Activated naive CD8-positive, alpha-beta T cell (primary cell): ENCODE measurements around the gene PRKD1.
"Not testable (repeated sequence)": the region's sequence is repeated elsewhere in the genome, so short reads cannot be mapped to it uniquely, and the experiment has no call there.

Experiments used
- H3K27ac Mint-ChIP-seq: one replicate; pipeline ENCODE4 v1.8.0; 2021; ENCODE audit warnings: mixed read lengths
- H3K27me3 Mint-ChIP-seq: one replicate; pipeline ENCODE4 v1.8.0; 2021; ENCODE audit warnings: mixed read lengths
- H3K36me3 Mint-ChIP-seq: one replicate; pipeline ENCODE4 v1.8.0; 2021; ENCODE audit warnings: mixed read lengths
- H3K4me1 Mint-ChIP-seq: one replicate; pipeline ENCODE4 v1.8.0; 2021; ENCODE audit warnings: low read depth, mixed read lengths
- H3K4me3 Mint-ChIP-seq: one replicate; pipeline ENCODE4 v1.8.0; 2021; ENCODE audit warnings: mild to moderate bottlenecking, mixed read lengths
- H3K9me3 Mint-ChIP-seq: one replicate; pipeline ENCODE4 v1.8.0; 2021; ENCODE audit warnings: low read depth, mixed read lengths

PRKD1 gene

DNA sequence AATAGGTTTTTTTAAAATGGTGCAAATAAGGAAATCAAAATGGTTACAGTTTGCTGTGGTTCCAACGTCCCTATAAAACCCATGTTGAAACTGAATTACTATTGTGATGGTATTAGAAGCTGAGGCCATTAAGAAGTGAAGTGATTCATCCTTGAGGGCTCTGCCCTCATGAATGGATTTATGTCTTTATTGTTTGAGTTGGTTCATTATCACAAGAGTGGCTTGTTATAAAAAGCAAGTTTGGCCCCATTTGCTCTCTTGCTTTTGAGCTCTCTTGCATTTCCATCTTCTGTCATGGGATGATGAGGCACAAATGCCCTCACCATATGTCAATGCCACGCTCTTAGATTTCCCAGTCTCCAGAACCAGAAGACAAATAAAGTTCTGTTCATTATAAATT lies 62.3 kb downstream of the PRKD1 start:
- H3K4me1 Mint-ChIP-seq, result no peaks in the 10 kb centered on the region
- no peaks in the 10 kb centered on the region for H3K36me3 Mint-ChIP-seq
- H3K9me3 Mint-ChIP-seq, result peaks cover 3% of the 10 kb centered on the region
- no peaks in the 10 kb centered on the region for H3K27me3 Mint-ChIP-seq
- H3K4me3 Mint-ChIP-seq, result no peak overlapping the region
- H3K27ac Mint-ChIP-seq, result no peak overlapping the region

DNA sequence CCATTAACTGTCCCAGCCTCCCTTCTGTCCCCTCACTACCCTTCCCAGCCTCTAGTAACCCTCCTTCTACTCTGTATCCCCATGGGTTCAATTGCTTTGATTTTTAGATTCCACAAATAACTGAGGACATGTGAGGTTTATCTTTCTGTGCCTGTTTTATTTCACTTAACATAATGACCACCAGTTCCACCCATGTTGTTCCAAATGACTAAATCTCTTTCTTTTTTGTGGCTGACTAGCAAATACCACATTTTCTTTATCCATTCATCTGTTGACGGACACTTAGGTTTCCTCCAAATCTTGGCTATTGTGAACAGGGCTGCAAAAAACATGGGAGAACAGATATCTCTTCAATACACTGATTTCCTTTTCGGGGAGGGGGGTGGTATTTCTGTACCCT lies 65.7 kb downstream of the PRKD1 start:
- H3K36me3 Mint-ChIP-seq, result no peaks in the 10 kb centered on the region
- no peak overlapping the region for H3K27ac Mint-ChIP-seq
- no peaks in the 10 kb centered on the region for H3K4me1 Mint-ChIP-seq
- H3K9me3 Mint-ChIP-seq, result peaks cover 13% of the 10 kb centered on the region
- no peak overlapping the region for H3K4me3 Mint-ChIP-seq
- no peaks in the 10 kb centered on the region for H3K27me3 Mint-ChIP-seq

DNA sequence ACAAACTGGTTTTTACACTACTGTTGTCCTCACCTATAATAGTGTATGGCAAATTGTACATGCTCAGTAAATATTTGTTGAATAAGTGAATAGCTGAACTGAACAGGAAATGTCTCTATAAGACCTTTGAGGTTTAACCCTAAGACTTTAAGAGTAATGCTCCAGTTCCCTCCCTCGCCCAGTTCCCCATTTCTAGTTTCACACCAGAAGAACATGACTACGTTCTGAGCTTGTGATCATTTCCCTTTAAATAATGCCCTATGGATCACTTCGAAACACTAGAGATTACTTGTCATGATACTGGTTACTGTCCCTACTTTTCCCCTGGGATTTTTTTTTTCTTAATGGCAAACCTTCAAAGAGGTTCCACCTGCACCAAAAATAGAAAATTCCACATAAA lies 69.3 kb downstream of the PRKD1 start:
- Mint-ChIP-seq H3K27ac (no peak overlapping the region), H3K4me1 (no peaks in the 10 kb centered on the region), H3K27me3 (no peaks in the 10 kb centered on the region), H3K4me3 (no peak overlapping the region), H3K36me3 (no peaks in the 10 kb centered on the region), H3K9me3 (peaks cover 20% of the 10 kb centered on the region)

DNA sequence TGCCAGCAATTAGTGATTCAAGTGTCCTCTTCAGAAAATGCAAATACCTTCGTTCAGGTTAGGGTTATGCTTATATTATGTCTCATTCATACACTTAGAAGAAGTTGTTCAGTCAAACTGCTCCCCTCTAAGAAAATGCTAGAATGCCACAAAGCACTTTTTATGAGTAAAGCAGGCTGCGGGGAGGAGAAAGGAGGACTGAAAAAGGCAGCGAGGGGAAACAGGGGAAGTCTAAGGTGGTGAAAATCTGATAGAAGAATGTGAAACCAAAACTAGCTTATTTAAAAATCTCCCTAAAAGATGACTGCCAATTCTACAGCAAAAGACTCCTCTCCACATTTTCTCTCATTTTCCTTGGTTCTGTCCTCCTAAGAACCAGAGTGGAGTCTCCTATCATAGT lies 70.1 kb downstream of the PRKD1 start:
- Mint-ChIP-seq H3K4me3 (no peak overlapping the region), H3K36me3 (no peaks in the 10 kb centered on the region), H3K4me1 (no peaks in the 10 kb centered on the region), H3K27ac (no peak overlapping the region), H3K27me3 (no peaks in the 10 kb centered on the region), H3K9me3 (peaks cover 23% of the 10 kb centered on the region)

DNA sequence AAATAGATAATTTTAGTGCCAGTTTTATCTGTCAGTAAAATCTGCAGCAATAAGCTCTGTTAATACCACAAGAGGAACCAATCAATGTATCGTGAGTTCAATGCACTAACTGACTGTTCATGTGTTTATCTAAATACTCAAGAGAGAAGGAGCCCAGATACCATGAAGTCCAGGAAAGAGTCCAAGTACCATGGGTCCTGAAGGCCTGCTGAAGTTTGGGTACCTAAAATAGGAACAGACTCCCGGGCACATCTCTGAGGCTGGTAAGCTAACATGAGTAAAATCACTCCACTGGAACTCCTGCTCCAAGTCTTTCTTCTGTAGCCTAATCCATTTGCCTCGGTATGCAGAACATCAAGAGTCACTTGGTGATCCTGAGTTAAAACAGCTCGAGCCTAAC lies 71.1 kb downstream of the PRKD1 start:
- Mint-ChIP-seq H3K36me3 (no peaks in the 10 kb centered on the region), H3K4me1 (no peaks in the 10 kb centered on the region), H3K9me3 (peaks cover 33% of the 10 kb centered on the region), H3K4me3 (no peak overlapping the region), H3K27me3 (no peaks in the 10 kb centered on the region), H3K27ac (no peak overlapping the region)

DNA sequence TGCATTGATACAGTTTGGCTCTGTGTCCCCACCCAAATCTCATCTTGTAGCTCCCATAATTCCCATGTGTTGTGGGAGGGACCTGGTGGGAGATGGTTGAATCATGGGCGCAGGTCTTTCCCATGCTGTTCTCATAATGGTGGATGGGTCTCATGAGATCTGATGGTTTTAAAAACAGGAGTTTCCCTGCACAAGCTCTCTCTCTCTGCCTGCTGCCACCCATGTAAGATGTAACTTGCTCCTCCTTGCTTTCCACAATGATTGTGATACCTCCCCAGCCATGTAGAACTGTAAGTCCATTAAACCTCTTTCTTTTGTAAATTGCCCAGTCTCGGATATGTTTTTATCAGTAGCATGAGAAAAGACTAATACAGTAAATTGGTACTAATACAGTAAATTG lies 74.0 kb downstream of the PRKD1 start:
- H3K4me1 Mint-ChIP-seq, H3K27me3 Mint-ChIP-seq, H3K27ac Mint-ChIP-seq, H3K36me3 Mint-ChIP-seq, H3K4me3 Mint-ChIP-seq: not testable (repeated sequence)
- H3K9me3 Mint-ChIP-seq, result peaks cover 37% of the 10 kb centered on the region

DNA sequence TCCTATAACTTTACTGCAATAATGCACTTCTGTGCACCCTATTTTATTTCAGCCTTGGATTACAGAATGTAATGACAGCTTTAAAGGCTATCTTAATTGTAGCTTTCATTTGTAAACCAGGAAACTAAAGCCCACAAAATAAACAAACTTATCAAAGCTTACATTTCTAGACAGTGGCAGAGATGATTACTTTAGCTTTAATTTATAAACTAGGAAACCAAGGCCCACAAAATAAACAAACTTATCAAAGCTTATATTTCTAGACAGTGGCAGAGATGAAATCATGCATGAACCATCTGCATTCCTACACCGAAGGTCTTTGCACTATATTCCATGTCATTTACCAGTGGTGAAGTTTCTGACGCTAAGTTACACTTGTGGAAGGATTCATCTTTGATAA lies 74.4 kb downstream of the PRKD1 start:
- no peak overlapping the region for H3K4me3 Mint-ChIP-seq
- no peaks in the 10 kb centered on the region for H3K36me3 Mint-ChIP-seq
- H3K27ac Mint-ChIP-seq, result no peak overlapping the region
- no peaks in the 10 kb centered on the region for H3K27me3 Mint-ChIP-seq
- H3K9me3 Mint-ChIP-seq, result peaks cover 34% of the 10 kb centered on the region
- no peaks in the 10 kb centered on the region for H3K4me1 Mint-ChIP-seq

DNA sequence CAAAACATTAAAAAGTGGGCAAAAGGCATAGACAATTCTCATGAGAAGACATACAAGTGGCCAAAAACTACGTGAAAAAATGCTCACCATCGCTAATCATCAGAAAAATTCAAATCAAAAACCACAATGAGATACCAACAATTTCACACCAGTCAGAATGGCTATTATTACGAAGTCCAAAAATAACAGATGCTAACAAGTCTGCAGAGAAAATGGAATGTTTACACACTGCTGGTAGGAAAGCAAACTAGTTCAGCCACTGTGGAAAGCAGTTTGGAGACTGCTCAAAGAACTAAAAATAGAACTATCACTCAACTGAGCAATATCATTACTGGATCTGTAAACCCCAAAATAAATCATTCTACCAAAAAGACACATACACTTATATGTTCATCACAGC lies 76.2 kb downstream of the PRKD1 start:
- H3K36me3 Mint-ChIP-seq, result no peaks in the 10 kb centered on the region
- no peaks in the 10 kb centered on the region for H3K4me1 Mint-ChIP-seq
- H3K9me3 Mint-ChIP-seq, result peaks cover 34% of the 10 kb centered on the region
- H3K4me3 Mint-ChIP-seq, result no peak overlapping the region
- H3K27ac Mint-ChIP-seq, result no peak overlapping the region
- no peaks in the 10 kb centered on the region for H3K27me3 Mint-ChIP-seq

DNA sequence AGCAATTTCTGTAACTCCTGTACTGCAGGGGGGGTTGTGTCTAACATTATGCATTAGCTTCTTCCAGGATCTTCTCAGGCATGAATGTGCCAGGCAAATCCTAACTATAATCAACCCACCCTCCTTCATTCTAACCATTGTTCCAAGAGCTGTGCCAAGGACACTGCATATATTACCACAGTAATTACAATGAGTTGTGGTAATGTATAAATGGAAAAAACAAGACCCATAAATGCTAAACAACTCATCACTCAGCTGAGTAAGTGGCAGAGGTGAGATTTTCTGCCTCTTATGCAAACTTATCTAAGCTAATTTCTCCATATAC lies 80.6 kb downstream of the PRKD1 start:
- Mint-ChIP-seq H3K4me3 (no peak overlapping the region), H3K36me3 (no peaks in the 10 kb centered on the region), H3K4me1 (no peaks in the 10 kb centered on the region), H3K27ac (no peak overlapping the region), H3K9me3 (peaks cover 21% of the 10 kb centered on the region), H3K27me3 (no peaks in the 10 kb centered on the region)

DNA sequence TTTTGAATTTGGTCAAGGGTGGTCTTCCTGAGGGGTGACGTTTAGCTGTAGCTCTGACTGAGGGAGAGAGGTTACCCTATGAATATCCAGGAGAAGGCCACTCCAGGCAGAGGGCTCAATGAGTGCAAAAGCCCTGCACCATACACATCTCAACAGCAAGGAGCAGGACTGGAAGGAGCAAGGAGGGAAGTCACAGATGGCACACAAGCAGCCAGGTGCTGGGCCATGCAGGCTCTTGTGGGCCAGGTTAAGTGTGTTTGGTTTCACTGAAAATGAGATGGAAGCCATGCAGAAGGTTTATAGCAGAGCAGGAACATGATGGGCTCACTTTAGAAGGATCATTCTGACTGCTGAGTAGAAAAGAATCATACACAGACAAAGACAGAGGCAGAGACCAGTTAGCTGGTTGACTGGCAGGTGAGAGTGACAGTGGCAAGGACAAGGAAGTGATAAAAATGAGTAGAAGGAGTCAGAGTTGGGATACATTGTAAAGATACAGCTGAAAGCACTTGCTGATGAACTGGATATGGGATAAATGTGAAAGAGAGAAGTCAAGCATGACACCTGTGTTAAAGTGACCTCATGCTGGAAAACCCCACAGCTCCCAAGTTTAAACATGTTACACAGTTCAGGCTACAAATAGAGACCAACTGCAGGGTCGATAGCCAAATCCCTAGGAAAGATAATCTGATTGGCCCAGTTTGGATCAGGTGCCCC lies 81.2 kb downstream of the PRKD1 start:
- no peaks in the 10 kb centered on the region for H3K4me1 Mint-ChIP-seq
- no peaks in the 10 kb centered on the region for H3K36me3 Mint-ChIP-seq
- peaks cover 16% of the 10 kb centered on the region for H3K9me3 Mint-ChIP-seq
- no peak overlapping the region for H3K27ac Mint-ChIP-seq
- H3K27me3 Mint-ChIP-seq, result no peaks in the 10 kb centered on the region
- no peak overlapping the region for H3K4me3 Mint-ChIP-seq

DNA sequence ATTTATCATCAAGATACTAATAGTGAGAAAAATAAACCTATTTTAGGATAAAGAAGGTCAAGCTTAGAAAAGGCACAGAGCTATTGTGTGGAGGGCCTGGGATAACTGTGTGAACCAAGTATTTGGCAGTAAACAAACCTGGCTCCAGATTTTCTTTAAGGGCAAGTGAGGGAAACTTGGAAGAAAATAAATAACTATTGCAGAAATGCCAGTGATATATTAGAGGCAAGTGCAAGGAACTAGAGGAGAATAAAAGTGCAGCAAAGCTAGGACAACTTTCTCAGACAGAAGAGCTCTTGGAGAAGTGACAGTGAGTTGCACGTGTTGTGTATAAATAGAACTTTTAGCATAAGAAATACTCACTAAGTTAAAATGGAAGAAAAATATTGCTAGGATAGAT lies 83.7 kb downstream of the PRKD1 start:
- no peak overlapping the region for H3K27ac Mint-ChIP-seq
- H3K9me3 Mint-ChIP-seq, result peaks cover 12% of the 10 kb centered on the region
- no peak overlapping the region for H3K4me3 Mint-ChIP-seq
- H3K4me1 Mint-ChIP-seq, result no peaks in the 10 kb centered on the region
- H3K36me3 Mint-ChIP-seq, result no peaks in the 10 kb centered on the region
- no peaks in the 10 kb centered on the region for H3K27me3 Mint-ChIP-seq

DNA sequence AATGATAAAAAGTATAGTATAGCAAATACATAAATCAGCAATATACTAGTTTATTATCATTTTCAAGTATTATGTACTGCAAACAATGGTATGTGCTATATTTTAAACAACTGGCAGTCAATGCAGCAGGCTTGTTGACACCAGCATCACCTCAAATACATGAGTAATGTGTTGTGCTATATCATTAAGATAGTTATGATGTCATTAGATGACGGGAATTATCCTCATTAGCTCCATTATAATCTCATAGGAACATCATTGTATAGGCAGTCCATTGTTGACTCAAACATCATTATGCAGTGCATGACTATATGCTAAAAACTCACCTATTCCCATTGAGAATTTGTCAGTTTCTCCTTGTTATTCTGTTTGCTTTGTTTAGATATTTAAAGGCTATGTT lies 85.4 kb downstream of the PRKD1 start:
- no peak overlapping the region for H3K27ac Mint-ChIP-seq

DNA sequence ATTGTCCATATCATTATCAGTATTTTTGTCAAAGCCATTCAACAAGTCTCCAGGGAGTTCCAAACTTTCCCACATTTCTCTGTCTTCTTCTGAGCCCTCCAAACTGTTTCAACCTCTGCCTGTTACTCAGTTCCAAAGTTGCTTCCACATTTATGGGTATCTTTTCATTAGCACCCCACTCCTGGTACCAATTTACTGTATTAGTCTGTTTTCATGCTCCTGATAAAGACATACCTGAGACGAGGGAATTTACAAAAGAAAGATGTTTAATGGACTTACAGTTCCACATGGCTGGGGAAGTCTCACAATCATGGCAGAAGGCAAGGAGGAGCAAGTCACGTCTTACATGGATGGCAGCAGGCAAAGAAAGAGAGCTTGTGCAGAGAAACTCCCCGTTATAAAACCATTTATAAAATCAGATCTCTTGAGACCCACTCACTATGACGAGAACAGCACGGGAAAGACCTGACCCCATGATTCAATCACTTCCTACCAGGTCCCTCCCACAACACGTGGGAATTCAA lies 87.2 kb downstream of the PRKD1 start:
- not testable (repeated sequence) for H3K4me3 Mint-ChIP-seq, H3K27ac Mint-ChIP-seq

More for the DNA sequence above, 85.4 kb downstream of the PRKD1 start:
- Mint-ChIP-seq H3K27me3 (no peaks in the 10 kb centered on the region), H3K36me3 (no peaks in the 10 kb centered on the region), H3K4me3 (no peak overlapping the region), H3K9me3 (peaks cover 15% of the 10 kb centered on the region), H3K4me1 (no peaks in the 10 kb centered on the region)

DNA sequence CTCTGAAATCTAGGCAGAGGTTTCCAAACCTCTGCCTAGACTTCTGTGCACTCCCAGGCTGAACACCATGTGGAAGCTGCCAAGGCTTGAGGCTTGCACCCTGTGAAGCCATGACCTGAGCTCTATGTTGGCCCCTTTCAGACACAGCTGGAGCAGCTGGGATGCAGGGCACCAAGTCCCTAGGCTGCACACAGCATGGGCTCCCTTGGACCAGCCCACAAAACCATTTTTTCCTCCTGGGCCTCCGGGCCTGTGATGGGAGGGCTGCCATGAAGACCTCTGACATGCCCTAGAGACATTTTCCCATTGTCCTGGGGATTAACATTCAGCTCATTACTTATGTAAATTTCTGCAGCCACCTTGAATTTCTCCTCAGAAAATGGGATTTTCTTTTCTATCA lies 88.0 kb downstream of the PRKD1 start:
- not testable (repeated sequence) for H3K27me3 Mint-ChIP-seq, H3K4me1 Mint-ChIP-seq, H3K36me3 Mint-ChIP-seq, H3K27ac Mint-ChIP-seq, H3K4me3 Mint-ChIP-seq
- peaks cover 11% of the 10 kb centered on the region for H3K9me3 Mint-ChIP-seq

More for the DNA sequence above, 87.2 kb downstream of the PRKD1 start:
- H3K9me3 Mint-ChIP-seq, H3K4me1 Mint-ChIP-seq, H3K27me3 Mint-ChIP-seq, H3K36me3 Mint-ChIP-seq: not testable (repeated sequence)

DNA sequence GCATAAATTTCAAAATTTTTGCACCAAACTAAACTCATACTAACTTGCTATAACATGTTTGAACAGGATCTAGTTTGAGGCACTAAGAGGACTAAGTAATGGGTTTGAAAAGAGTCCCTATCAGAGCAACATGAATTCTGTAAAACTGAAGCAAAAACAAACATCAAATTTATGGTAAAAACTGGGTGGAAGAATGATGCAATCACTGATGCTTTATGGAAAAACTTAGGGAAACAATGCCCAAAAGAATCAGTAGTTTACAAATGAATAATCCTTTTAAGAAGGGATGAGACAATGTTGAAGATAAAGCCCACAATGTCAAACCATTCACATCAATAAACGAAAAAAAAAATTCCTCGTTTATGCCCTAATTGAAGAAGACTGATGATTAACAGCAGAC lies 88.9 kb downstream of the PRKD1 start:
- no peaks in the 10 kb centered on the region for H3K27me3 Mint-ChIP-seq
- H3K36me3 Mint-ChIP-seq, result no peaks in the 10 kb centered on the region
- peaks cover 18% of the 10 kb centered on the region for H3K9me3 Mint-ChIP-seq
- no peaks in the 10 kb centered on the region for H3K4me1 Mint-ChIP-seq
- H3K4me3 Mint-ChIP-seq, result no peak overlapping the region
- H3K27ac Mint-ChIP-seq, result no peak overlapping the region

DNA sequence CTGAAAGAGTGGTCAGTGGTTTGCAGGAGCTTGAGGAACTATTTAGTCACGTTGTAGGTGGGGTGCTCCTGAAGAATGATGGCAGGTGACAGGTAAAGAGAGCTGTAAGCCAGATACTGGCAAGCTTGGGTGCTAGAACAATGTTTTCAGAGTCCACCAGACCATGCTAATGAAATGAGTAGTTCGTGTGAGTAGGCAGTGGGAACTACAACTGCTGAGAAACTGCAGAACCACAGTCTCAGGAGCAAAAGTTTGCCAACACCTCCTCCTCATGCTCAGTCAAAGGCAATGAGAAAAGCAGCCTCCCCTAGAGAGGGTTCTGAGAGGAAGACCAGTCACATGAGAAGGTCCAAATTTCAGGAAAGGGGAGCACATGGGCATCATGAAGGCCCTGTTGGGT lies 91.3 kb downstream of the PRKD1 start:
- Mint-ChIP-seq H3K27ac (no peak overlapping the region), H3K4me3 (no peak overlapping the region), H3K9me3 (peaks cover 18% of the 10 kb centered on the region), H3K27me3 (no peaks in the 10 kb centered on the region), H3K36me3 (no peaks in the 10 kb centered on the region), H3K4me1 (no peaks in the 10 kb centered on the region)
